Activated T-cell treated with anti-CD3 and anti-CD28 coated beads, Interleukin-2, amount 50 U/mL, for 72 hours (primary cell): ENCODE data around the gene ZNF576. TPM values are rescaled to one million over a fixed set of nuclear protein-coding genes. Genes with fewer than 3 reads are reported as not detected.

Experiments used
- ATAC-seq, 2 donors: fragments of 150-1000 bp; cut with Tn5 transposase; replicated peaks in 1 of 2; 2 replicates each; pipeline ENCODE4 v1.10.0; 2021; ENCODE audit warnings: moderate library complexity in 2 of 2, mild to moderate bottlenecking in 1 of 2
- DNase-seq, 2 donors: peaks; one replicate each; pipeline ENCODE4 v3.0.0; 2021 to 2022; ENCODE audit warnings: mixed read lengths in 1 of 2
- H3K27ac Mint-ChIP-seq: one replicate; pipeline ENCODE4 v1.8.0; 2022; ENCODE audit warnings: mild to moderate bottlenecking, moderate library complexity, mixed read lengths
- H3K27me3 Mint-ChIP-seq: one replicate; pipeline ENCODE4 v1.8.0; 2022; ENCODE audit warnings: low read depth, mixed read lengths
- H3K36me3 Mint-ChIP-seq, 2 donors: one replicate each; pipeline ENCODE4 v1.8.0; 2022; ENCODE audit warnings: mixed read lengths in 2 of 2, mild to moderate bottlenecking in 1 of 2; ENCODE audit not compliant: insufficient read depth in 2 of 2
- H3K4me1 Mint-ChIP-seq: one replicate; pipeline ENCODE4 v1.8.0; 2022; ENCODE audit warnings: low read depth, mixed read lengths
- H3K4me3 Mint-ChIP-seq, 2 donors: one replicate each; pipeline ENCODE4 v1.8.0; 2022; ENCODE audit warnings: mild to moderate bottlenecking in 2 of 2, mixed read lengths in 2 of 2, moderate library complexity in 2 of 2
- H3K9me3 Mint-ChIP-seq, 2 donors: one replicate each; pipeline ENCODE4 v1.8.0; 2022; ENCODE audit warnings: mixed read lengths in 2 of 2
- total RNA-seq, 2 donors: library from RNA; stranded (reverse); gene quantifications; one replicate each; pipeline ENCODE4 v1.2.3, GENCODE V29; 2022

ZNF576 gene
- total RNA-seq, 2 donors from 2014 or later = 10.0 to 11.8 TPM

DNA sequence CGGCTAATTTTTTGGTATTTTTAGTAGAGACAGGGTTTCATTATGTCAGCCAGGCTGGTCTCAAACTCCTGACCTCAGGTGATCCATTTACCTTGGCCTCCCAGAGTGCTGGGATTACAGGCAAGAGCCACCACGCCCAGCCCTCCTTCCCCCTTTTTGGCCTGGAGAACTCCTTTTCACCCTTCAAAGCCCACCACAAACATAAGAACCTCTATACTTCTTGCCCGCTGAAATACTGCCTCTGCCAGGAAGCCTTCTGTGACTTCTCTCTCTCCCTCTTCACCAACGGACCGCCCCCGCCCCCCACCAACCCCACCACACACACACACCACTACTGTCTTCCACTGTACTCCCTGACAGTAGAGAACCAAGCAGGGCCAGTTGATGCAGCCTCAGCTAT, 20.6 kb downstream of the ZNF576 start:
- ATAC-seq (no peak), DNase-seq (no peak)
- Mint-ChIP-seq H3K4me3 (no peak overlapping the region), H3K27ac (peak overlapping the region; percentile 45), H3K9me3 (no peaks in the 10 kb centered on the region), H3K4me1 (peaks cover 17% of the 10 kb centered on the region), H3K27me3 (no peaks in the 10 kb centered on the region), H3K36me3 (peaks cover 0 to 4% of the 10 kb centered on the region in 2 donors)

DNA sequence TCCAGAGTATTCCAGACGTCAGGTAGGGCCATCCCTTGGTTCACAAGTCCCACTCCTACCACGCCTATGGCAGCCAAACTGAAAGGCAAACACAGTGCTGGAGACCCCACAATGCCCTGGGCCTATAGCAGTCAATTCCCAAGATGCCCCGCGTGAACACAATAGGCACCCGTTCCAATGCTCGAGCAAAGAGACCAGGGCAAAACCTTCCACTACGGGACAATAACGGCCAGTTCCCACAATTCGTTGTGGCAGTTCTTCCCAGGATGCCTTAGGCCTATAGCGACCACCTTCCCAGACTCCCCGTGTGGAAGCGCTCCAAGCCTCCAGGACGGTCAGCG, 22.5 kb downstream of the ZNF576 start:
- H3K9me3 Mint-ChIP-seq = no peaks in the 10 kb centered on the region
- peak overlapping the region; percentile 99 for H3K27ac Mint-ChIP-seq
- H3K4me3 Mint-ChIP-seq = peak overlapping the region; percentile 96 to 99
- DNase-seq (peak; percentile 50 to 58), ATAC-seq (peak; percentile 35 to 36)
- H3K27me3 Mint-ChIP-seq = no peaks in the 10 kb centered on the region
- H3K4me1 Mint-ChIP-seq = peaks cover 20% of the 10 kb centered on the region
- H3K36me3 Mint-ChIP-seq = peaks cover 0 to 3% of the 10 kb centered on the region in 2 donors

DNA sequence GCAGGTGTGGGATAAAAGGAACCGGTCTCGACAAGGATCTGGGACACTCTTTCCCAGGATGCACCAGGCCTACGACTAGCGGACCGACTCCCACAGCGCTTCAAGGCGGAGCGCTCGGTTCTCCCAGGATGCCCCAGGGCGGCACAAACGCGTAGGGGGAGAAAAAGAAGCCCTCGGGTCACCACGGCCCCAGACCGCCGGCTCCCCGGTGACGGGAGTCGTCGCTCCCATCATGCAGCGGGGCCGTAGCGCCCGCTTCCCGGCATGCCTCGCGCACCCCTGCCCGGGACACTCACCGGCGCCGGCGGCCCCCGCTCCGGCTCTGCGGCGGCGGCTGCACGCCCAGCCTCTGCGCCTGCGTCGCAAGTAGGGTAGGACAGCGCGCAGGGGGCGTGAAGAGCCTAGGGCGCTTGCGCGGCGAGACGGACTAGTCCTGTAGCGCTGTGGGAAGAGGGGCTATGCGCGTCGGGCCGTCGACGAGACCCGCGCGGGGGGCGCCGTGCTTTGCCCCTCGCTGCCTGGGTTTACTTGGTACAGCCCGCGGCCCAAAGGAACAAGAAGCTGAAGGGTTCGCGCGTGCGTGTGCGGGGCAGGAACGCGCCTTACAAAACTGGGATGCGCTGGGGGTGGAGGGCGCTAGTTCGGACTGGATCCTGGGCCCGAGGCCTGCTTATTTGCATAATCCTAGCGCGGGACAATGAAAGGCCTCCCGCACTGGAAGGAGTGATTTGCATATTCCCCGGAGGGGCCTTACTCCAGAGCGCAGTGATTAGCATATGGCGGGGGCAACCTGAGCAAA, 23.1 kb downstream of the ZNF576 start, which contains the start of gene ZNF428:
Gene ZNF428, minus strand, starts transcription at position 368 of the 799 bp plus-strand sequence. CDS start 5,325 bp downstream, outside the sequence.
- peak; percentile 92 for DNase-seq
- H3K4me1 Mint-ChIP-seq = peaks cover 25% of the 10 kb centered on the region
- peak within 1 kb of the TSS; percentile 96 to 99 for H3K4me3 Mint-ChIP-seq
- peaks cover 0 to 3% of the 10 kb centered on the region in 2 donors for H3K36me3 Mint-ChIP-seq
- H3K27me3 Mint-ChIP-seq = no peaks in the 10 kb centered on the region
- H3K27ac Mint-ChIP-seq = peak within 1 kb of the TSS; percentile 99
- no peaks in the 10 kb centered on the region for H3K9me3 Mint-ChIP-seq
- ATAC-seq = peak; percentile 92 to 95

DNA sequence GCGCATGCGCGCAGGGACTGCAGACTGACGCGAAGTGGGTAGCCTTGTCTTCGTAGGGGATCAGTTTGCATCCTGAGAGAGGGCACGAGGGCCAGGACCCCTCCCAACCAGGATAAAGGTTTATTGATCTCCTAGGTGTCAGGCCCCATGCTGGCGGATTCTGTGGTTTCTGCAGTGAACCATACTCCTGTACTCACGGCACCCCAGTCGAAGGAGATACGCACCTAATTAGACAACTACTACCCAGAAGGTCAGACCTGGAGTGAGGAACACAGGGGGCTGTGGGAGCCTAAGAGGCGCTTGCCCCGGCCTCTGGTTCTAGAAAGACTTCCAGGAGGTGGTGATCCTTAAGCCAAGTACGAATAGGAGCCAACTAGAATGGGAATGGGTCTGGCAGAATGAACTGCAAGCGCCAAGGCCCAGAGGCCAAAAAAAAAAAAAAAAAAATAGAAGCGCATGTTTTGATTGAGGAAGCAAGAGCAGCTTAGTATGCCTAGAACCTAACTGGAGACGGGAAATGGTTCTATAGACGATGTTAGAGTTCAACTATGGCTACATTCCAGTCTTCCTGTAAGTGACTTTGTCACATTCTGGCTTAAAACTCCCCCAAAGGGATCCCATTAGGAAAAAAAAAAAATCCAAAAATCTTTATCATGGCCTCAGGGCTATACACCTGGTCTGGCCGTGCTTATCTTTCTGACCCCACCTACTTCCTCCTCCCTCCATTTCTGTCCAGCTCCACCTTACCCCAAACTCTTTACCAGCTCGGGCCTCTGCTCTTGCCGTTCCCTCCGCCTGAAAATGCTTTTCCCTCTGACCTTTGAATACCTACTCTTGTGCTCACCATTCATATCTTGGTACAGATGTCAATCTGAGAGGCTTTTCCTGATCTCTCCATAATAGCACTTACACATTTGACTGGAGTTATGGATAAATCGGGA, 23.9 kb downstream of the ZNF576 start:
- peak in 1 of 2 donors; percentile 2 for ATAC-seq
- Mint-ChIP-seq H3K4me3 (peak overlapping the region; percentile 96 to 99), H3K27ac (peak overlapping the region; percentile 99), H3K27me3 (no peaks in the 10 kb centered on the region), H3K4me1 (peaks cover 34% of the 10 kb centered on the region), H3K36me3 (peaks cover 0 to 3% of the 10 kb centered on the region in 2 donors), H3K9me3 (no peaks in the 10 kb centered on the region)
- DNase-seq = peak; percentile 88 to 89

DNA sequence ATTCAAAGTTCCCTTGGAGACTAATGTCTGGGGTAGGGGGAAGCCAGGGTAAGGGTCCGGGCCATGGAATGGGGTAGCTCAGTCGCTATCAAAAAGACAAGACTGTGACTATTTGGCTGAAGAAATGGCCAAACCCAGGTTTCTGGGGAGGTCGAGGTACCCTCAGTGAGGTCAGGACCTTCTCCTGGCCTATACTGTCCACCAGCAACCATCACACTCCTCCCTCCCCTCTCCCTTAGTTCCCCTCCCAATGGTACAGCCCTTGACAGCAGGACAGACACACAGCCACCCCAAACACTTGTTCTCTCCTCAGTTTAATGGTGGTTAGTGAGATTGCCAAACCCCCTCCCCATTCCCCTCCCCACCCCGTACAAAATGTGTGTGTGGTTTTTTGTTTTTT, 25.7 kb downstream of the ZNF576 start:
- no peak overlapping the region for H3K27ac Mint-ChIP-seq
- H3K9me3 Mint-ChIP-seq = no peaks in the 10 kb centered on the region
- no peak for ATAC-seq

GRCh38 chr19:43622956-43623355, 26.6 kb downstream of the ZNF576 start:
- no peak overlapping the region for H3K27ac Mint-ChIP-seq
- H3K4me3 Mint-ChIP-seq = no peak overlapping the region
- ATAC-seq (no peak), DNase-seq (no peak)
- H3K27me3 Mint-ChIP-seq = peaks cover 15% of the 10 kb centered on the region
- H3K36me3 Mint-ChIP-seq = peaks cover 0 to 3% of the 10 kb centered on the region in 2 donors
- H3K9me3 Mint-ChIP-seq = no peaks in the 10 kb centered on the region
- H3K4me1 Mint-ChIP-seq = peaks cover 42% of the 10 kb centered on the region

More for the DNA sequence above, 25.7 kb downstream of the ZNF576 start:
- DNase-seq = no peak
- Mint-ChIP-seq H3K36me3 (peaks cover 0 to 3% of the 10 kb centered on the region in 2 donors), H3K27me3 (peaks cover 15% of the 10 kb centered on the region), H3K4me3 (no peak overlapping the region), H3K4me1 (peaks cover 42% of the 10 kb centered on the region)

DNA sequence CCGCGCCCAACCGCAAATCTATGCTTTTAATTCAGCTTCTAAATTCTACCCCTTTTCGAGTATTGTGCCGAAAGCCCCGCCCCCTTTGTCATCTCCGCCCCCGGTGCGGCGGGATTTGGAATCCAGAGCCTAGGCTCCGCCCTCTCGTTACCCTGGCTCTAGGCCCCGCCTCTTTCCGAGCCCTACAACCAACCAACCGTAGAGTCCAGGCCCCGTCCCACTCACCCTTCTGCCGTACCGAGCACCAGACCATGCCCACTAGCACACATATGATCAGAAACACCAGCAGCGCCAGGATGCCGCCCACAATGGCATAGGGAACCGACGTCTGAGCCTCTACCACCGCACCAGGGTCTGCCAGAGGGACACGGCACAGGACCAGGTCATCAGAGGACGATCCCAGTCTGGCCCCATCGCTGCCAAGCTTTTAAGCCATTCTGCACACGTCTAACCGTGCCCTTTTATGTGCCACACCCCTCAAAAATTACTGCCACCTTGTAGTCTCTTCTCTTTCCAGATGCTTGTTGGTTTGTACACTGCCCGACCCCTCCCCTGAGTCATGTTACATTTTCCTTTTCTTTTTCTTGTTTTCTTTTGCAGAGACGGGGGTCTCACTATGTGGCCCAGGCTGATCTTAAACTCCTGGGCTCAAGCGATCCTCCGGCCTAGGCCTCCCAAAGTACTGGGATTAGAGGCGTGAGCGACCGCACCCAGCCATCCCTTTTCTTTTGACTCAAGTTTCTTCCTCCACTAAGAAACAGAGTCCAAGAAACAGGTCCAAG, 27.7 kb downstream of the ZNF576 start:
- ATAC-seq (no peak), DNase-seq (no peak)
- no peaks in the 10 kb centered on the region for H3K9me3 Mint-ChIP-seq
- no peak overlapping the region for H3K27ac Mint-ChIP-seq
- peaks cover 15% of the 10 kb centered on the region for H3K27me3 Mint-ChIP-seq
- peaks cover 35% of the 10 kb centered on the region for H3K4me1 Mint-ChIP-seq
- peak overlapping the region in 1 of 2 donors; percentile 48 for H3K4me3 Mint-ChIP-seq
- peaks cover 0 to 3% of the 10 kb centered on the region in 2 donors for H3K36me3 Mint-ChIP-seq

GRCh38 chr19:43624933-43625332, 28.5 kb downstream of the ZNF576 start:
- Mint-ChIP-seq H3K4me3 (peak overlapping the region; percentile 20 to 48), H3K36me3 (peaks cover 0 to 1% of the 10 kb centered on the region in 2 donors), H3K4me1 (peaks cover 35% of the 10 kb centered on the region), H3K9me3 (no peaks in the 10 kb centered on the region), H3K27me3 (peaks cover 15% of the 10 kb centered on the region), H3K27ac (peak overlapping the region; percentile 47)
- peak; percentile 88 to 91 for ATAC-seq
- DNase-seq = peak; percentile 90 to 92

- Mint-ChIP-seq H3K36me3 (no peaks in the 10 kb centered on the region), H3K27me3 (peaks cover 15% of the 10 kb centered on the region), H3K9me3 (no peaks in the 10 kb centered on the region), H3K4me3 (no peak overlapping the region), H3K27ac (no peak overlapping the region), H3K4me1 (peaks cover 25% of the 10 kb centered on the region)
- no peak for ATAC-seq
- no peak for DNase-seq
These were observed 29.7 kb downstream of the ZNF576 start for GRCh38 chr19:43625918-43626579.

DNA sequence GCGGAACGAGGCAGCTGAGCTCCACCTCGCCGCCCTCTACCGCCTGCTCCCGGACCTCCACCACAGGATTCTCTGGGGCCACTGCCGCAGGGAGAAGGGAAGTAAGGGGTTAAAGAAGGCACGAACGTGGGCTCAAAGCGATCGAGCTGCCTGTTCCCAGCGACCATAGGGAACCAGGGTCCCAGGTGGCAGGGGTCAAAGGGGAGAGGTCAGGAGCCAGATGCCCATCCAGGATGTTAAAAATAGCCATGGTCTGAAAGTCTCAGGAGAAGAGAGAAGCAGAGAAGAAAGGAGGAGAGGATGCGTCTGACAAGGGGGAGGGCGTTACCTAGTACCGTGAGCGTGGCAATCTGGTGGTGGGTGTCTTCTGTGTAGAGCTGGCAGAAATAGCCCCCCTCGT, 30.4 kb downstream of the ZNF576 start:
- H3K27me3 Mint-ChIP-seq = peaks cover 15% of the 10 kb centered on the region
- H3K36me3 Mint-ChIP-seq = no peaks in the 10 kb centered on the region
- peaks cover 25% of the 10 kb centered on the region for H3K4me1 Mint-ChIP-seq
- no peak for DNase-seq
- H3K4me3 Mint-ChIP-seq = no peak overlapping the region
- ATAC-seq = no peak
- H3K9me3 Mint-ChIP-seq = no peaks in the 10 kb centered on the region
- no peak overlapping the region for H3K27ac Mint-ChIP-seq

DNA sequence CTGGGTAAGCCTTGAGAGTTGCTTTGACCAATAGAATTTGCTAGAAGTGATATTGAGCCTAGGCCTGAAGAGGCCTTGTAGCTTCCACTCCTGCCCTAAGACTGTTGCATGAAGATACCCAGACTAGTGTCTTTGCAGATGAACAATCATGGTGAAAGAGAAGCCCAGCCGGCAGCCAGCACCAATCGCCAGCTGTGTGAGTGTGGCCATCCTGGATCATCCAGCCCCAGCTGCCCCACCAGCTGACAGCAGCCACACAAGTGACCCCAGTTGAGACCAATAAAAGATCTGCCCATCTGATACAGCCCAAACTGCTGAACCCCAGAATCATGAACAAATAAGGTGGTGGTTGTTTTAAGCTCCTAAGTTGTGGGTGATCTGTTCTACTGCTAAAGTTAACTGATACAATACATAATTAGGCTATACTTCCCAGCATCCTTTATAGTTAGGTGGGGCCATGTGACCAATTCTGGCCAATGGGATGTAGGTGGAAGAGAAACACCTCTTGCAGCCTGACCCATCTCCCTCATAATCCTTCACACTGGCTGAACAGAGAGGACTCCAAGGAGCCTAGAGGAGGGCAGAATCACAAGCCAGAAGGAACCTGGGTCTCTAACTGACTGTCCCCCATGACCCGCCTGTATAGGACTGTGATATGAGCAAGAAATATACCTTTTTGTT, 32.4 kb downstream of the ZNF576 start:
- Mint-ChIP-seq H3K27ac (no peak overlapping the region), H3K4me1 (peaks cover 24% of the 10 kb centered on the region), H3K9me3 (no peaks in the 10 kb centered on the region), H3K27me3 (peaks cover 15% of the 10 kb centered on the region), H3K4me3 (no peak overlapping the region), H3K36me3 (no peaks in the 10 kb centered on the region)
- no peak for DNase-seq
- no peak for ATAC-seq

- no peaks in the 10 kb centered on the region for H3K4me1 Mint-ChIP-seq
- H3K9me3 Mint-ChIP-seq = no peaks in the 10 kb centered on the region
- H3K27ac Mint-ChIP-seq = no peak overlapping the region
- no peak for ATAC-seq
- H3K4me3 Mint-ChIP-seq = no peak overlapping the region
- no peaks in the 10 kb centered on the region for H3K36me3 Mint-ChIP-seq
- DNase-seq = no peak
- H3K27me3 Mint-ChIP-seq = peaks cover 5% of the 10 kb centered on the region
These were observed 35.1 kb downstream of the ZNF576 start for GRCh38 chr19:43631491-43631890.
